Fibroblast of skin of abdomen (primary cell): Measurements from ENCODE around the gene FRMD1.

Experiments used
- DNase-seq: peaks from one replicate; pipeline ENCODE4 v3.0.0-alpha.2; 2013

Gene FRMD1

DNA sequence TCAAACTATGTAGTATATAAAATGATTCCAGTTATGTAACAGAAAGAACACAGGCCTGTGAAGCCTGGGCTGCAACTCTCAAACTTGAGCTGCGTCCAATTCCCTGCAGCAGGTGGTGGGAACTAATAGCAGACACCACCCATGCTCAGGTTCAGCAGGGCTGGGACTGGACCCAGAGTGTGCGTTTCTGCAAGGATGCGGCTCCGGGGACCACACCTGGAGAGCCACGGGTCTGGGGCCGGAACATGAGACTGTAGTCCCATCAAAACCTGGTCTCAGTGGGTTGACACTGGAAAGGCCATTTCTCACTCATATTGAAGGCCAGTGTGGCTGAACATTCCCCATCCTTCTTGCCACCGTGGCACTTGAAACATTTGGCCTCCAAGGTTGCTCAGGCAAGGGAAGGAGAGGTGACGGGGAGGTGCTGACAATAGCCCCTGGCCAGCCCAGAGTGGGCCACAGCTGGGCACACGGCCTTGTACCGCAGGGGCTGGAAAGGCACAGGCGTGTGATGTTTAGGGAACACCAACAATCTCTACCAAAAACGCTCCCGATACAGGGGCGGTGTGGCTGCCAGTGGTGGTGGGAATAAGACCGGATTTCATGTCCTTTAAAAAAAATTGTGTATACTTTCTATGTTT is 38.0 kb downstream of the FRMD1 start:
- DNase-seq: no peak

GRCh38 chr6:168039849-168040248 is 39.2 kb downstream of the FRMD1 start:
- no peak for DNase-seq

DNA sequence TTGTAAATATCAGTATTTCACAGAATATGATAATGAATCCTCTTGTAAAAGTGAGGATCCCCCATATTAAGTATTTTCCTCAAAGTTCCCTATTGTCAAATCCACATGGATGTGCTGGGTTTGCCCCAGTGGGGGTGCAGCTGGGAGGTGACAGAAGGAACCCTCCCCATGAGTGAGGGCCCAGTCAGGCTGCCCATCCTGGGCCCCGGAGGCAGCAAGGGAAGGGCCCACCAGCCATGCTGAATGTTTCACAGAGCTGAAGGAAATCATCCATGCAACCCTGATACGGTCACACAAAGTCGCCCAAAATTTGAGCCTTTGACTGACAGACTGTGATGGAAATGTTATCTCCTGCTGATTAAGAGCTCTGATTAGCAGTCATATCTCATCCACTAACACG is 39.7 kb downstream of the FRMD1 start:
- DNase-seq: no peak

GRCh38 chr6:168038576-168039140 is 40.4 kb downstream of the FRMD1 start:
- no peak for DNase-seq

DNA sequence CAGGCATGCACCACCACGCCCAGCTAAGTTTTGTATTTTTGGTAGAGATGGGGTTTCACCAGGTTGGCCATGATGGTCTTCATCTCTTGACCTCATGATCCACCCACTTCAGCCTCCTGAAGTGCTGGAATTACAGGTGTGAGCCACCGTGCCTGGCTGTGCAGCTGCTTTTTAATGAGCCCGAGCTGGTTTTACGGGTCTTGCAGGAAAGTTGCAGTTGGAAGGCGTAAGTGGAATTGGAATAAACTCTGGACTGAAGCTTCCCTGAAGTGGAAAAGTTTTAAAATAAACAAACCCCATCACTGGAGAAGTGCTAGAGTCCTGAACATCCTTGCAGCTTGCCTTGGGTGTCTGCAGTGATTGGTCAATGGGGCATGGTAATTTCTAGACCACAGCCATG is 41.2 kb downstream of the FRMD1 start:
- DNase-seq: no peak

- no peak for DNase-seq
Observed at GRCh38 chr6:168037242-168037641, 41.8 kb downstream of the FRMD1 start.

DNA sequence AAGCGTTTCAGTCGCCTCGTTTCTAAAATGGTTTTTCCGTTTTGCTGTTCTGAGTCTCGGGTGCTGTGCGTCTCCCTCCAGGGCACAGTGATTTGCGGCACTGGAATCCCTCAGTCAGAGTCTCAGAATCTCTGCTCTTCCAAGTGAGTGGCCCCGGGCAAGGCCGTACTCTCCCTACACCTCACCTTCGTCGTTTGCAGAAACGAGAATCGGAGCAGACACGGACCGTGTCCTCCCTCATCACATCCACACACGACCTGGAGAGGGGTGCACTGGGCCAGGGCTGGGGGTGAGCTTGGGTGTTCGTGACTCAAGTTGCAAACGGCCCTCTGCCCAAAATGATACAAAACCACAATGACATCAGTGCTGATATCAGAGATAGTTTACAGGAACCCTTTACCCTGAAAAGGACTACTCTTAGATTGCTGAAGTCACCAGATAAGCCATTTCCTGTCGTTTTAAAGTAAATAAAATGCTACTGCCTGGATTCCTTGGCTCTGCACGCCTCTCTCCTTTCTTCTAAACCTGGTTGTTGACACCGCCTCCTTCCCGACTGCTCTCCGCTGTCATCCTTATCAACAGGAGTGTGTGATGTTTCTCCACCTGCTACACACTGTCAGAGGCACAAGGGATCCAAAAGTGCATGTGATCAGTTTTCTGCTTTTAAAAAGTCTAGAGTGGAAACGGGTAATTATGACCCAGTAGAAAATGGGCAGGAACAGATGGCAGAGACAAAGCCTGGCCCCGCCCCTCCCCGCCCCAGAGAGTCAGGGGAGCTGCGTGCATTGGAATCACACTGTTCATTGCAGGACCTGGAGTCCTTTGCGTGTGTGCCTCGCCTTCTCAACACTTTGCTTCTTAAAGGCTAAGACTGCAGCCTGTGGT is 43.1 kb downstream of the FRMD1 start:
- peak; percentile 13 for DNase-seq

- DNase-seq: peak; percentile 88
Observed at GRCh38 chr6:168035098-168035660, 43.8 kb downstream of the FRMD1 start.

- DNase-seq: no peak
Observed at GRCh38 chr6:168034537-168034936, 44.5 kb downstream of the FRMD1 start.

DNA sequence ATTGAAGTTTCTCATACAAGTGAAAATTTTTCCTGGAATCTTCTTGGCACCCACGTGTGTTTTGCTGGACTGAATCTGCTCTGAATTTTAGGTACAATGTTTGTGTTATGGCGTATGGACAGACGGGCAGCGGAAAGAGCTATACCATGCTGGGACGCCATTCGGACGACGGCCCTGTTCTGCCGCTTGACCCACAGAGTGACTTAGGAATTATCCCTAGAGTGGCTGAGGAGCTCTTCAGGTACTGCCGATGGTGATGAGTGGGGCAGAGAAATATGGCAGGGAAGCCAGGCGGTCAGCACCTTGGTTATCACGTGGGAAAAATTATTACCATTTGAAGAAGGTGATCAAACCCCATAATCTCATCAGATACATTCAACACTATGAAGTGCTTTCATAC is 45.2 kb downstream of the FRMD1 start:
- no peak for DNase-seq

GRCh38 chr6:168032005-168032760 is 46.8 kb downstream of the FRMD1 start:
- peak; percentile 93 for DNase-seq

GRCh38 chr6:168031411-168031971 is 47.5 kb downstream of the FRMD1 start:
- DNase-seq: peak; percentile 88

- DNase-seq: no peak
Observed at GRCh38 chr6:168030908-168031307, 48.1 kb downstream of the FRMD1 start.

GRCh38 chr6:168030218-168030746 is 48.7 kb downstream of the FRMD1 start:
- no peak for DNase-seq

GRCh38 chr6:168029459-168030217 is 49.4 kb downstream of the FRMD1 start:
- no peak for DNase-seq

DNA sequence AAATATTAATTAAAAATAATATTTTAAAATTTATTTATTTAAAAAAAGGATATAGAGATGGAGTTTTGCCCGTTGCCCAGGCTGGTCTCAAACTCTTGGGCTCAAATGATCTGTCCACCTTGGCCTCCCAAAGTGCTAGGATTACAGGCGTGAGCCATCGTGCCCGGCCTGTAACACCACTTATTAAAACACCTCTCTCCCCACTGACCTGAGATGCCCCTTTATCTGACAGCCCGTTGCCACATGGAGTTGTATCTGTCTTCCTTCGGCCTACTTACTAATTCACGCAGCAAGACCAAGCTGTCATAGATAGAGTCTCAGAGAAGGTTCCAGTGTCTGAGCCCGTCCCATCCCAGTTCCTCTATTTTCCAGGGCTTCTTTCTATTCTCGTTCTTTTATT is 50.8 kb downstream of the FRMD1 start:
- no peak for DNase-seq

DNA sequence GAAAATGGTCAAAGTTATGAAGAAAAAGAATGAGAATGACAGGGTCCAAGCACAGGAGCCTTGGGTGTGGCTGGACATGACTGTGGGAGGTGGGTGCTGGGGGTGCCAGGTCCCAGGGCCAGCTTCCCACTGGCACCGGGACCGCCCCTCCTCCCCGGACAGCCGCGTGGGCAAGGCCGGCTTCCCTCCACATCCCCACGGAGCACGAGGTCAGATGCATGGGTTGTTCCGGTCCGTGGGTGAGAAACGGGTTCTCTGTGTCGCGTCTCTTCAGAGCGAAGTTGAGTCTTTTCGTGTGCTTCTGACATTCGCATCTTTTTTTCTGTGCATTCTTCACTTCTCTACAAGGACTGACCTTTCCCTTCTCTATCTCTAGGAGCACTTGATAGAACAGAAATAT is 51.5 kb downstream of the FRMD1 start:
- no peak for DNase-seq

DNA sequence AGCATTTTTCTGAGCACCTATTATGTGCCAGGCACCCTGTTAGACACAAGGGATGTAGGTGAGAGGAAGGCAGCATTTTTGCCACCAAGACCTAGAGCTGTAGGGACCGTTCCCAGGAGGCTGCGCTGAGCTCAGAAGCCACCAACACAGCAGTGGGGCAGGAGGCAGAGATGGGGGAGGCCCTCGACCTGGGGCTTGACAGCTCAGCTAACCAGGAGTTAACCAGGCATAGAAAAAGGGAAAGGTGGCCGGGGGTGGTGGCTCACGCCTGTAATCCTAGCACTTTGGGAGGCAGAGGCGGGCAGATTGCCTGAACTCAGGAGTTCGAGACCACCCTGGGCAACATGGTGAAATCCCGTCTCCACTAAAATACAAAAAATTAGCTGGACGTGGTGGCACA is 52.1 kb downstream of the FRMD1 start:
- no peak for DNase-seq

GRCh38 chr6:168025831-168026710 is 52.9 kb downstream of the FRMD1 start:
- DNase-seq: no peak

- no peak for DNase-seq
Observed at GRCh38 chr6:168024951-168025510, 54.0 kb downstream of the FRMD1 start.
